SU-DHL-6 (cell line): ENCODE measurements around the gene TIAM2.

Source experiments
- CTCF ChIP-seq: fragments of 200-600 bp; sonication (generic); IDR thresholded peaks from one replicate; pipeline ENCODE4 v1.5.1; 2017; ENCODE audit warnings: antibody characterized with exemption, mild to moderate bottlenecking, low read length, moderate library complexity; ENCODE audit not compliant: insufficient read depth, poor library complexity, severe bottlenecking
- EZH2phosphoT487 ChIP-seq: fragments of 200-600 bp; sonication (generic), shearing (Covaris generic); conservative IDR thresholded peaks from 2 replicates; pipeline ENCODE4 v1.6.1; 2018; ENCODE audit warnings: mild to moderate bottlenecking, antibody characterized with exemption, low read length, moderate library complexity, mixed read lengths

GRCh38 chr6:155246825-155247224, 251.7 kb downstream of the TIAM2 start:
- TF ChIP-seq CTCF (no peak), EZH2phosphoT487 (no peak)
